ENCODE data around the gene PTGES3. TPM values are rescaled to one million over a fixed set of nuclear protein-coding genes. Genes with fewer than 3 reads are reported as not detected.

PTGES3 gene
- total and polyA plus RNA-seq, 4 donors = 65.0 to 94.1 (median 81.3) TPM

DNA sequence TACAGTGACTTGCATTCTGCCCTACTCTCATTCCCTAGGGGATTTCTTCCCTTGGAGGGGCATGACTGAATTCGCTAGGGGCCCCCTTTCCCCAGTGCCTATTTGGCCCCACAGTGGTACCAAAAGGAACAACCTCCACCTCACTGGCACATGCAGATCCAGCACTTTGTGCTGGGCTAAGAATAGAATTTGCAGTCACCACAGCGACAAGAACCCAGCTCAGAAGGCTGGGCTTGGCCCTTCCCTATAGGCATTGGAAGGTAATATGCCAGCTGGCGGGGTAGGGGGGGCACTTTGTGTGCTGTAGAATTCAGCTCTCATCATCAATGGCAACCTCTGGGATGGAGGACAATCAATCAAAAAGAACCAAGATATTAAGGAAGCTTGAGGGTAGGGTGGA, 71.8 kb downstream of the PTGES3 start:
- Histone ChIP-seq H3K4me3 (ENCODE audit: low read depth in 1 of 3, low read length in 3 of 3) (no peak overlapping the region), H3K36me3 (ENCODE audit: control insufficient read depth in 4 of 4, insufficient read depth in 3 of 4, low read depth in 1 of 4, low read length in 3 of 4) (peaks cover 26 to 70% (median 61%) of the 10 kb centered on the region in 4 donors), H3K9ac (ENCODE audit: low read depth in 1 of 2, low read length in 2 of 2) (no peak overlapping the region), H3K27me3 (ENCODE audit: control insufficient read depth in 4 of 4, insufficient read depth in 4 of 4, low read length in 3 of 4) (no peaks in the 10 kb centered on the region), H3K27ac (ENCODE audit: low read depth in 1 of 2, low read length in 2 of 2) (no peak overlapping the region), H3K9me3 (ENCODE audit: control insufficient read depth in 4 of 4, low read length in 3 of 4) (no peaks in the 10 kb centered on the region), H3K4me1 (ENCODE audit: control insufficient read depth in 4 of 4, insufficient read depth in 4 of 4, low read length in 3 of 4) (no peaks in the 10 kb centered on the region)
- DNase-seq (ENCODE audit: low spot score) = no peak
- 96% methylated on average over 3 of the region's 3 CpGs for WGBS
- TF ChIP-seq NR2F2 (IDR thresholded peaks at IDR 0.05) (no peak), GABPA (IDR thresholded peaks at IDR 0.05 in 1 of 2, conservative IDR thresholded peaks at IDR 0.05 in 1 of 2) (no peak), RAD21 (IDR thresholded peaks at IDR 0.05) (no peak), FOXA1 (IDR thresholded peaks at IDR 0.05) (no peak), YY1 (IDR thresholded peaks at IDR 0.05) (no peak), HNF4G (IDR thresholded peaks at IDR 0.05) (no peak), JUND (IDR thresholded peaks at IDR 0.05) (no peak), HNF4A (conservative IDR thresholded peaks at IDR 0.05) (no peak), TAF1 (conservative IDR thresholded peaks at IDR 0.05) (no peak), SP1 (IDR thresholded peaks at IDR 0.05) (no peak), FOXA2 (IDR thresholded peaks at IDR 0.05) (no peak)
- TF ChIP-seq, protein P1, sequence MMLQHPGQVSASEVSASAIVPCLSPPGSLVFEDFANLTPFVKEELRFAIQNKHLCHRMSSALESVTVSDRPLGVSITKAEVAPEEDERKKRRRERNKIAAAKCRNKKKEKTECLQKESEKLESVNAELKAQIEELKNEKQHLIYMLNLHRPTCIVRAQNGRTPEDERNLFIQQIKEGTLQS (IDR thresholded peaks at IDR 0.05) = no peak
- TF ChIP-seq, protein P2, sequence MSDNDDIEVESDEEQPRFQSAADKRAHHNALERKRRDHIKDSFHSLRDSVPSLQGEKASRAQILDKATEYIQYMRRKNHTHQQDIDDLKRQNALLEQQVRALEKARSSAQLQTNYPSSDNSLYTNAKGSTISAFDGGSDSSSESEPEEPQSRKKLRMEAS (IDR thresholded peaks at IDR 0.05) = no peak
- TF ChIP-seq, protein P3, sequence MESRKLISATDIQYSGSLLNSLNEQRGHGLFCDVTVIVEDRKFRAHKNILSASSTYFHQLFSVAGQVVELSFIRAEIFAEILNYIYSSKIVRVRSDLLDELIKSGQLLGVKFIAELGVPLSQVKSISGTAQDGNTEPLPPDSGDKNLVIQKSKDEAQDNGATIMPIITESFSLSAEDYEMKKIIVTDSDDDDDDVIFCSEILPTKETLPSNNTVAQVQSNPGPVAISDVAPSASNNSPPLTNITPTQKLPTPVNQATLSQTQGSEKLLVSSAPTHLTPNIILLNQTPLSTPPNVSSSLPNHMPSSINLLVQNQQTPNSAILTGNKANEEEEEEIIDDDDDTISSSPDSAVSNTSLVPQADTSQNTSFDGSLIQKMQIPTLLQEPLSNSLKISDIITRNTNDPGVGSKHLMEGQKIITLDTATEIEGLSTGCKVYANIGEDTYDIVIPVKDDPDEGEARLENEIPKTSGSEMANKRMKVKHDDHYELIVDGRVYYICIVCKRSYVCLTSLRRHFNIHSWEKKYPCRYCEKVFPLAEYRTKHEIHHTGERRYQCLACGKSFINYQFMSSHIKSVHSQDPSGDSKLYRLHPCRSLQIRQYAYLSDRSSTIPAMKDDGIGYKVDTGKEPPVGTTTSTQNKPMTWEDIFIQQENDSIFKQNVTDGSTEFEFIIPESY (IDR thresholded peaks at IDR 0.05) = no peak
- TF ChIP-seq, protein P4, sequence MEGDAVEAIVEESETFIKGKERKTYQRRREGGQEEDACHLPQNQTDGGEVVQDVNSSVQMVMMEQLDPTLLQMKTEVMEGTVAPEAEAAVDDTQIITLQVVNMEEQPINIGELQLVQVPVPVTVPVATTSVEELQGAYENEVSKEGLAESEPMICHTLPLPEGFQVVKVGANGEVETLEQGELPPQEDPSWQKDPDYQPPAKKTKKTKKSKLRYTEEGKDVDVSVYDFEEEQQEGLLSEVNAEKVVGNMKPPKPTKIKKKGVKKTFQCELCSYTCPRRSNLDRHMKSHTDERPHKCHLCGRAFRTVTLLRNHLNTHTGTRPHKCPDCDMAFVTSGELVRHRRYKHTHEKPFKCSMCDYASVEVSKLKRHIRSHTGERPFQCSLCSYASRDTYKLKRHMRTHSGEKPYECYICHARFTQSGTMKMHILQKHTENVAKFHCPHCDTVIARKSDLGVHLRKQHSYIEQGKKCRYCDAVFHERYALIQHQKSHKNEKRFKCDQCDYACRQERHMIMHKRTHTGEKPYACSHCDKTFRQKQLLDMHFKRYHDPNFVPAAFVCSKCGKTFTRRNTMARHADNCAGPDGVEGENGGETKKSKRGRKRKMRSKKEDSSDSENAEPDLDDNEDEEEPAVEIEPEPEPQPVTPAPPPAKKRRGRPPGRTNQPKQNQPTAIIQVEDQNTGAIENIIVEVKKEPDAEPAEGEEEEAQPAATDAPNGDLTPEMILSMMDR (IDR thresholded peaks at IDR 0.05; ENCODE audit: low read depth, low read length, missing input control) = no peak

DNA sequence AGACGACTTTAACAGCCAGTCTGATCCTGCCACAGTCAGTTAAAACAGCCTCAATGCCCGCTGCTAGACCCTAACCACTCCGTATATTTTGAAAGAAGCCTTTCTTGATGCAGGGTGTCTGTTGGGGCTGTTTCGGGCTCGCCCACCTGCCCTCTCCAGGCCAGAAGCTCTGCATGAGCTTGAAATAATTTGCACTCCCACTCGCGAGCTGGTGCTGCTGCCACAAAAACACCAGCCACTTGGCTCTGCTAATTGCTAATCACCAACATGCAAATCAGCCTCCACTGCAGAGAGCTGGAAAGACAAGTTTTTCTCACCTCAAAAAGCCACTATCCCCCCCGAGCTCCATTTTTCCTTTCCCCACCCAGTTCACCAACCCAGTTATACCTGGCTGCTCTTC, 73.5 kb downstream of the PTGES3 start:
- Histone ChIP-seq H3K4me3 (ENCODE audit: low read depth in 1 of 3, low read length in 3 of 3) (no peak overlapping the region), H3K36me3 (ENCODE audit: control insufficient read depth in 4 of 4, insufficient read depth in 3 of 4, low read depth in 1 of 4, low read length in 3 of 4) (peaks cover 31 to 80% (median 74%) of the 10 kb centered on the region in 4 donors), H3K9me3 (ENCODE audit: control insufficient read depth in 4 of 4, low read length in 3 of 4) (no peaks in the 10 kb centered on the region), H3K4me1 (ENCODE audit: control insufficient read depth in 4 of 4, insufficient read depth in 4 of 4, low read length in 3 of 4) (no peaks in the 10 kb centered on the region), H3K27ac (ENCODE audit: low read depth in 1 of 2, low read length in 2 of 2) (no peak overlapping the region), H3K9ac (ENCODE audit: low read depth in 1 of 2, low read length in 2 of 2) (no peak overlapping the region), H3K27me3 (ENCODE audit: control insufficient read depth in 4 of 4, insufficient read depth in 4 of 4, low read length in 3 of 4) (no peaks in the 10 kb centered on the region)
- no peak for DNase-seq (ENCODE audit: low spot score)
- 86% methylated on average over 8 of the region's 8 CpGs for WGBS
- TF ChIP-seq YY1 (IDR thresholded peaks at IDR 0.05) = no peak
- no peak for TF ChIP-seq HNF4G (IDR thresholded peaks at IDR 0.05)
- TF ChIP-seq, protein P2 (IDR thresholded peaks at IDR 0.05) = no peak
- no peak for TF ChIP-seq FOXA2 (IDR thresholded peaks at IDR 0.05)
- TF ChIP-seq EGR1 (IDR thresholded peaks at IDR 0.05; ENCODE audit: low read depth in 2 of 2) = no peak
- TF ChIP-seq GABPA (IDR thresholded peaks at IDR 0.05 in 1 of 2, conservative IDR thresholded peaks at IDR 0.05 in 1 of 2) = no peak
- TF ChIP-seq, protein P5, sequence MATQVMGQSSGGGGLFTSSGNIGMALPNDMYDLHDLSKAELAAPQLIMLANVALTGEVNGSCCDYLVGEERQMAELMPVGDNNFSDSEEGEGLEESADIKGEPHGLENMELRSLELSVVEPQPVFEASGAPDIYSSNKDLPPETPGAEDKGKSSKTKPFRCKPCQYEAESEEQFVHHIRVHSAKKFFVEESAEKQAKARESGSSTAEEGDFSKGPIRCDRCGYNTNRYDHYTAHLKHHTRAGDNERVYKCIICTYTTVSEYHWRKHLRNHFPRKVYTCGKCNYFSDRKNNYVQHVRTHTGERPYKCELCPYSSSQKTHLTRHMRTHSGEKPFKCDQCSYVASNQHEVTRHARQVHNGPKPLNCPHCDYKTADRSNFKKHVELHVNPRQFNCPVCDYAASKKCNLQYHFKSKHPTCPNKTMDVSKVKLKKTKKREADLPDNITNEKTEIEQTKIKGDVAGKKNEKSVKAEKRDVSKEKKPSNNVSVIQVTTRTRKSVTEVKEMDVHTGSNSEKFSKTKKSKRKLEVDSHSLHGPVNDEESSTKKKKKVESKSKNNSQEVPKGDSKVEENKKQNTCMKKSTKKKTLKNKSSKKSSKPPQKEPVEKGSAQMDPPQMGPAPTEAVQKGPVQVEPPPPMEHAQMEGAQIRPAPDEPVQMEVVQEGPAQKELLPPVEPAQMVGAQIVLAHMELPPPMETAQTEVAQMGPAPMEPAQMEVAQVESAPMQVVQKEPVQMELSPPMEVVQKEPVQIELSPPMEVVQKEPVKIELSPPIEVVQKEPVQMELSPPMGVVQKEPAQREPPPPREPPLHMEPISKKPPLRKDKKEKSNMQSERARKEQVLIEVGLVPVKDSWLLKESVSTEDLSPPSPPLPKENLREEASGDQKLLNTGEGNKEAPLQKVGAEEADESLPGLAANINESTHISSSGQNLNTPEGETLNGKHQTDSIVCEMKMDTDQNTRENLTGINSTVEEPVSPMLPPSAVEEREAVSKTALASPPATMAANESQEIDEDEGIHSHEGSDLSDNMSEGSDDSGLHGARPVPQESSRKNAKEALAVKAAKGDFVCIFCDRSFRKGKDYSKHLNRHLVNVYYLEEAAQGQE (IDR thresholded peaks at IDR 0.05) = no peak
- no peak for TF ChIP-seq NR2F2 (IDR thresholded peaks at IDR 0.05)
- TF ChIP-seq, protein P4 (IDR thresholded peaks at IDR 0.05; ENCODE audit: low read depth, low read length, missing input control) = no peak
- no peak for TF ChIP-seq HNF4A (conservative IDR thresholded peaks at IDR 0.05)
- TF ChIP-seq RXRA (IDR thresholded peaks at IDR 0.05) = no peak
- no peak for TF ChIP-seq FOXA1 (IDR thresholded peaks at IDR 0.05)

Data from liver (tissue), 9 donors.